Measurements from ENCODE around the gene LRRC71.

GRCh38 chr1:156887317-156887716, 33.1 kb upstream of the LRRC71 start:
- no peak for TF ChIP-seq EZH2 (IDR thresholded peaks at IDR 0.05)
- TF ChIP-seq CTCF (IDR thresholded peaks at IDR 0.05) = no peak
